ENCODE results near the gene RTN4IP1. TPM values are rescaled to one million over a fixed set of nuclear protein-coding genes. Genes with fewer than 3 reads are reported as not detected.
A peak's percentile ranks its signal among the peaks of the same experiment; 100 is the strongest.
"Not testable (repeated sequence)": the region's sequence is repeated elsewhere in the genome, so short reads cannot be mapped to it uniquely, and the experiment has no call there.

Gene RTN4IP1
- total and polyA plus RNA-seq, 10 of the 15 experiments (the other 5 are each of a cell fraction or from before 2014, with no cell fraction given): 8.2 to 17.0 (median 9.8) TPM

GRCh38 chr6:106560996-106561685, 68.2 kb downstream of the RTN4IP1 start:
- in situ Hi-C loops (cut with MboI): no loop called here
- intact Hi-C loops (cut with micrococcal nuclease; ENCODE audit: unreplicated experiment): no loop called here
- Histone ChIP-seq H3K36me3 (ENCODE audit: control insufficient read depth in 2 of 2, insufficient read depth in 2 of 2, low read length in 1 of 2) (peaks cover 0 to 36% of the 10 kb centered on the region in 2 experiments; a peak in 3 of 4 replicates), H3K9me3 (replicated peaks; ENCODE audit: control insufficient read depth, insufficient read depth, low read length) (no peaks in the 10 kb centered on the region), H3K27me3 (replicated peaks in 1 of 2; ENCODE audit: control insufficient read depth in 2 of 2, insufficient read depth in 2 of 2, low read length in 1 of 2) (no peaks in the 10 kb centered on the region), H3K4me2 (ENCODE audit: control insufficient read depth, insufficient read depth) (no peak overlapping the region), H3K4me1 (ENCODE audit: control insufficient read depth, insufficient read depth, low read length) (no peaks in the 10 kb centered on the region), H3K79me2 (ENCODE audit: control insufficient read depth, insufficient read depth, low read length) (no peaks in the 10 kb centered on the region), H4K20me1 (ENCODE audit: control insufficient read depth, insufficient read depth) (no peaks in the 10 kb centered on the region), H3K27ac (ENCODE audit: control insufficient read depth, insufficient read depth) (no peak overlapping the region), H3K9ac (ENCODE audit: control insufficient read depth, insufficient read depth, low read length) (no peak overlapping the region), H3K4me3 (no peak overlapping the region), H2AFZ (ENCODE audit: control insufficient read depth, low read depth, low read length) (no peak overlapping the region)
- TF ChIP-seq CBFB (IDR thresholded peaks at IDR 0.05; ENCODE audit: low read depth): no peak
- no peak for TF ChIP-seq DPF2 (IDR thresholded peaks at IDR 0.05)
- TF ChIP-seq CREB1 (IDR thresholded peaks at IDR 0.05; ENCODE audit: low read depth): no peak
- SMC1A ChIA-PET (ENCODE audit: uncharacterized antibody, unreplicated experiment): interaction anchor here (0.7 to 1.6 kb wide), 7 partner anchors 11 to 116 kb away, joined by 3 to 8 read pairs (median 3); no protein-coding TSS in a partner anchor
- 100% methylated on average over 7 of the region's 7 CpGs for WGBS (ENCODE audit: insufficient coverage, insufficient replicate concordance, low lambda C conversion rate, missing lambda C conversion rate)
- FAIRE-seq (no peak), ATAC-seq (no peak), DNase-seq (ENCODE audit: low read depth, low spot score) (no peak)
- no TSS peak for BruUV-seq (replicated peaks)
- POLR2A ChIA-PET: no interaction called here
- CTCF ChIA-PET: interaction anchor here (0.9 to 16.5 kb wide), 6 partner anchors 50 to 437 kb away, joined by 3 to 403 read pairs (median 4); no protein-coding TSS in a partner anchor
- RAD21 ChIA-PET (ENCODE audit: unreplicated experiment): interaction anchor here (0.9 to 1.4 kb wide), 6 partner anchors 73 to 437 kb away, joined by 3 to 5 read pairs (median 3); no protein-coding TSS in a partner anchor

- CTCF ChIA-PET: interaction anchor here (5.0 to 16.5 kb wide), 2 partner anchors 47 to 113 kb away, joined by 37 to 403 read pairs; no protein-coding TSS in a partner anchor
- intact Hi-C loops (cut with micrococcal nuclease; ENCODE audit: unreplicated experiment); POLR2A ChIA-PET; H3K4me3 ChIP-seq; DNase-seq (ENCODE audit: low read depth, low spot score); H3K9ac ChIP-seq (ENCODE audit: control insufficient read depth, insufficient read depth, low read length); H3K27ac ChIP-seq (ENCODE audit: control insufficient read depth, insufficient read depth); BruUV-seq (replicated peaks); H4K20me1 ChIP-seq (ENCODE audit: control insufficient read depth, insufficient read depth); FAIRE-seq; H2AFZ ChIP-seq (ENCODE audit: control insufficient read depth, low read depth, low read length); ATAC-seq; H3K9me3 ChIP-seq (replicated peaks; ENCODE audit: control insufficient read depth, insufficient read depth, low read length); H3K79me2 ChIP-seq (ENCODE audit: control insufficient read depth, insufficient read depth, low read length); H3K4me1 ChIP-seq (ENCODE audit: control insufficient read depth, insufficient read depth, low read length); H3K27me3 ChIP-seq (replicated peaks in 1 of 2; ENCODE audit: control insufficient read depth in 2 of 2, insufficient read depth in 2 of 2, low read length in 1 of 2); in situ Hi-C loops (cut with MboI); H3K4me2 ChIP-seq (ENCODE audit: control insufficient read depth, insufficient read depth): not testable (repeated sequence)
- H3K36me3 ChIP-seq (ENCODE audit: control insufficient read depth in 2 of 2, insufficient read depth in 2 of 2, low read length in 1 of 2): peaks cover under 1 to 39% of the 10 kb centered on the region in 2 experiments; a peak in 3 of 4 replicates
- 0 out of 2 replicates have a peak, but pooled peaks have one; percentile 24 for TF ChIP-seq POLR2AphosphoS5 (IDR thresholded peaks at IDR 0.05; ENCODE audit: low read length)
- RAD21 ChIA-PET (ENCODE audit: unreplicated experiment): interaction anchor here (0.8 to 1.5 kb wide), 2 partner anchors 39 to 420 kb away, joined by 3 read pairs; no protein-coding TSS in a partner anchor
- SMC1A ChIA-PET (ENCODE audit: uncharacterized antibody, unreplicated experiment): interaction anchor here (0.6 to 1.5 kb wide), 8 partner anchors 26 to 310 kb away, joined by 3 to 6 read pairs (median 4); no protein-coding TSS in a partner anchor
- 89% methylated on average over 5 of the region's 5 CpGs for WGBS (ENCODE audit: insufficient coverage, insufficient replicate concordance, low lambda C conversion rate, missing lambda C conversion rate)
Measured at GRCh38 chr6:106559659-106560058, 69.6 kb downstream of the RTN4IP1 start.

Data from GM12878 (cell line).